Activated CD4-positive, alpha-beta T cell treated with anti-CD3 and anti-CD28 coated beads, Interleukin-2, amount 50 U/mL, for 48 hours (primary cell): ENCODE results near the gene CPZ.
A peak's percentile ranks its signal among the peaks of the same experiment; 100 is the strongest.

Experiments
- DNase-seq, 2 experiments: peaks; one replicate each; pipeline ENCODE4 v3.0.0-alpha.2; 2020

The CPZ gene

DNA sequence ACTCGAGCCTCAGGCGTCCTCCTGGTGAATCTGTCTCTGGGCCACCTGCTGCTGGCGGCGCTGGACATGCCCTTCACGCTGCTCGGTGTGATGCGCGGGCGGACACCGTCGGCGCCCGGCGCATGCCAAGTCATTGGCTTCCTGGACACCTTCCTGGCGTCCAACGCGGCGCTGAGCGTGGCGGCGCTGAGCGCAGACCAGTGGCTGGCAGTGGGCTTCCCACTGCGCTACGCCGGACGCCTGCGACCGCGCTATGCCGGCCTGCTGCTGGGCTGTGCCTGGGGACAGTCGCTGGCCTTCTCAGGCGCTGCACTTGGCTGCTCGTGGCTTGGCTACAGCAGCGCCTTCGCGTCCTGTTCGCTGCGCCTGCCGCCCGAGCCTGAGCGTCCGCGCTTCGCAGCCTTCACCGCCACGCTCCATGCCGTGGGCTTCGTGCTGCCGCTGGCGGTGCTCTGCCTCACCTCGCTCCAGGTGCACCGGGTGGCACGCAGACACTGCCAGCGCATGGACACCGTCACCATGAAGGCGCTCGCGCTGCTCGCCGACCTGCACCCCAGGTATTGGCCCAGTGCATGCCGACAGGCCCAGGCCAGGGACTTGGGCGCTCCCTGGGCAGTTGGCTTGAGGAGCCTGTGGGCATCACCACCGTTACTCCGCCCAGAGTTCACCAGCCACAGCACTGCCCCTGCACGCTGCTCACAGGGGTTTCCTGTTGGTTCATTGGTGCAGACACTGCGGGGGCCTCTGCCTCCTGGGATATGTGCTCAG lies 11.3 kb upstream of the CPZ start:
- no peak for DNase-seq

DNA sequence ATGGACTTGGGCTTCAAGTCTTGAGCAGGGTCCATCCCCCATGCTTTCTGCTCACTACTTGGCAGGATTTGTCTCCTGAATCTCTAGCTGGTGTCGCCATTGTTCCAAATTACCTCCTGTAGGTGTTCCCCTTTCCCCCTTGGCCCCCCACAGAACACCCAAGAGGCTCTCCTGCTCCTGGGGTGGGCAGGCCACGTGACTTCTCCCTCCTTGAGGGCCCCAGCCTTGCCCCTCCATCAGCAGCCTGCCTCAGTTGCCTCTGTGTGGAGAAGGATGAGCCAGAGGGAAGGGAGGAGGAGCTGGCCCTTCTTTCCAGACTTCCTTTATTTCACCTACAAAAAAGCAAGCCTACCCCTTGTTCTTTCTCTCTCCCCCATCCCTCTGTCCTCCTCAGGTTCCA lies 10.5 kb upstream of the CPZ start:
- no peak for DNase-seq

DNA sequence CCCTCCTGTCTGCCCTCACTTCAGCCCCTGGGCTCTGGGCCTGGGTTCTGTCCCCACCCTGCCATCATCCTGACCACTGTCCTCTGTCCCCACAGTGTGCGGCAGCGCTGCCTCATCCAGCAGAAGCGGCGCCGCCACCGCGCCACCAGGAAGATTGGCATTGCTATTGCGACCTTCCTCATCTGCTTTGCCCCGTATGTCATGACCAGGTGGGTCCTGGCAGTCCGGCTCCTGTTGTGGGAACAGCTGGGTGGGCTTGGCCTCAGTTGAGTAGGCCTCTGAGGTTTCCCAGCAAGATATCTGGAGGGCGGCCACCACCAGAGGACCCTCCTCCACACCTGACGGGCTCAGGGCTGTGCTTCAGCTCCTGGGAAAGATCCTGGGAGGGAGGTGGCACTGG lies 10.1 kb upstream of the CPZ start:
- no peak for DNase-seq

DNA sequence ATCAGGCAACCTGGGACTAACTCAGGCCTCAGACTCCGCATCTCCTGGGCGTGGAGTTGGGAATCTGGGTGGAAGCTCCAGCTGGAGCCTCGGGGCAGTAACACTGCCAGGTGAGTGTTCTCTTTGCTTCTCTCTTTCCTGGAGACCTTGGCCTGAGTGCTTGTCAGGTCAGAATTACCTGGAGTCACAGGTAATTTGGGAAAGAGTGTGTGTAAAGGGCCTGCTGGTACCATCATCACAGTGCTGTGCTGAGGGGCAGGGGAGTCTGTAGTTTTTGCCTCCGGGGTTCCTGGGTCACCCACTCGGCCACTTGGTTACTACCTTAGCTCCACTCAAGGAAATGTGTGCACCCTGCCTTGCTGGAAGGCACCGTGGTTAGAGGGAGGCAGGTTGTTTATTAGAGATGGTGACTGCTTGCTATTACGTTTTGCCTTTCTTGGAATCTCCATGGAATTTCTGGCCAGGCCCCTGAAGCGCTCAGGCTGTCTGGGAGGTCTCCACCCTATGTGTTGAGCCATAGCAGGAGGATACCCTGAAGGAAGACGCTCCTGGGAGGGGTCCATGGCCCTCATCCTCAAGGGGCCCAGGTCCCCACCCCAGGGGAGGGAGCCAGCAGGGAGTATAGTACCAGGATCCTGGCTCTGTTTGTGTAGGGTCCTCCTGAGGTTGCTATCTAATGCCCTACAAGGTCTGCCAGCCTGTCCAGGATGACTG lies 9.5 kb upstream of the CPZ start:
- DNase-seq = no peak

DNA sequence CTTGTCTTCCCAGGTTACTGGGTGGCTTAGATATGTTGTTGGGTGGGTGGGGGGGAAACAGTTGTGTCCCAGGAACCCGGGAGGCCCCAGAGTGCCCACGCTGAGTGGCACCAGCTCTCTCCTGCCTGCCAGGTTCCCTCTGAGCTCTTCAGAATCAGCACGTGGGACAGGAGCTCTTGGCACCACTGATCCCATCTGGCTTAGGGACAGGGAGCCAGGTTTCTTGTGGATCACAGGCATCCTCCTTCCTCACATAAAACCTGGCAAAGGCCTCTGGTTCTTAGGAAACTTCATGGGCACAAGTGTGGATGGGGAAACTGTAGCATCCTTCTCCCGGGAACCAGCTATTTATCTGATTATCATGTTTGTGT lies 8.9 kb upstream of the CPZ start:
- DNase-seq = no peak

GRCh38 chr4:8585186-8585585 lies 7.4 kb upstream of the CPZ start:
- no peak for DNase-seq

DNA sequence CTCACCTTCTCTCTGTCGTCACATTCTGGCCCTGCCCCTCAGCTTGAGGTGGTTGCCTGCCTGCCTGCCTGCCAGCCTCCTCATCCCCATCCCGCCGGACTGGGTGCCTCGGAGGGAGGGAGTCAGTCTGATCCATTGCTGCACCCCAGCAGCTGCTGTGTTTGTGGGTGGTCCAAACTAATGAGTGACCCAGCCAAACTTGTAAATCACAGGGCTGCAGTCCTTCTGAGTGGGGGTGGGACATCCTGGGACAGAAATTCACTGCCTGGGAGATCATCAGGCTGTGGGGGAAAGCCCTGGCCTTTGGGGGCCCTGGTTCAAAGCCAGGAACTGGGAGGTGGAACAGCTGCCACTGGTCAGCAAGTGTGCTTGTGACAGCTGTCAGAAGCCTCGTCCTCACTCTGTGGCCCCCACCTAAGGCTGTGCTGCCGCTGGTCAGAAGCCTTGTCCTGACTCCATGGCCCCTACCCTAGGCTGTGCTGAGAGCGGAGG lies 6.8 kb upstream of the CPZ start:
- DNase-seq = no peak

DNA sequence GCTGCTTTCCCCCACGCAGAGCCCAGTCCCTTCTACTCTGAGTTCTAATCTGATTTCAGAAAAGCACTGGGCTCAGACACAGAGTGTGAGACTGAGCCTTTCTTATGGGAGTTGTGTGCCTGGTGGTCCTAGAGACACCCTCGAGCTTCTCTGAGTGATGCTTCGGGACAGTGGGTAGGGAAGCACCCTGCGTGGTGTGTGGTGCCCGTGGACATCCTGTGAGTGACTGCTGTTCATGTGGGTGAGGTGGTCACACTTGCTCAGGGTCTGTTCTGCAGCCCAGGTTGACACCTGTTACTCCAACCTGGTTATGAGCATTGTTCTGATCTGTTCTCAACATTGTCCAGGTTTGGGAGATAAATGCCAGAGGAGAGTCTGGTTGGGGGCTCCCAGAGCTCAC lies 6.3 kb upstream of the CPZ start:
- DNase-seq = no peak

GRCh38 chr4:8586671-8587468 lies 5.7 kb upstream of the CPZ start:
- no peak for DNase-seq

DNA sequence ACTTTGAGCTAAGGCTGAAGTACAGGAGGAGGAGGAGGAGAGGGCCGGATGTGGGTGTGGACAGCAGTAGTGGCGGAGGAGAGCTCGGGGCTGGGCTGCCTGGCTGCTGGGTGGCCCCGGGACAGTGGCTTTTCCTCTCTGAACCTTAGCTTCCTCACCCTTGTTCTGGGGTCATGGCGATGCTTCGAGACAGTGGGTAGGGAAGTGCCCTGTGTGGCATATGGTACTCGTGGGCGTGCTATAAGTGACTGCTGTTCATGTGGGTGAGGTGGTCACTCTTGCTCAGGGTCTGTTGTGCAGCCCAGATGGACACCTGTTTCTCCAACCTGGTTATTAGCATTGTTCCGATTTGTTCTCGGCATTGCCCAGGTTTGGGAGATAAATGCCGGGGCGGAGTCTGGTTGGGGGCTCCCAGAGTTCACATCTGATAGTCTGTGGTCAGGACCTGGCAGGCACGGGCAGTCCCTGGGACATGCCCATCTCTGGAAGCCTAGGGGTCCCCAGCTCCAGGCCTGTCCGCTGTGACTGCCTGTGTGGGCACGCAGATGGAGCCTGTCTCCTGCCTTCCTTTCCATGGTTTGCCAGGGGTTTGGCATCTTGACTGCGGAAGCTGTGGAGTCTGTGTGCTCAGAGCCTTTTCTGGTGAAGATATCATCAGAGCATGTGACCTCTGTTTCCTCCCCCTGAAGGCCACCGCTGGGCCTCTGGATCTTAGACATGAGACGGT lies 4.9 kb upstream of the CPZ start:
- no peak for DNase-seq

- no peak for DNase-seq
Measured at GRCh38 chr4:8588196-8588470, 4.4 kb upstream of the CPZ start.

GRCh38 chr4:8589336-8589735 lies 3.2 kb upstream of the CPZ start:
- DNase-seq = no peak

DNA sequence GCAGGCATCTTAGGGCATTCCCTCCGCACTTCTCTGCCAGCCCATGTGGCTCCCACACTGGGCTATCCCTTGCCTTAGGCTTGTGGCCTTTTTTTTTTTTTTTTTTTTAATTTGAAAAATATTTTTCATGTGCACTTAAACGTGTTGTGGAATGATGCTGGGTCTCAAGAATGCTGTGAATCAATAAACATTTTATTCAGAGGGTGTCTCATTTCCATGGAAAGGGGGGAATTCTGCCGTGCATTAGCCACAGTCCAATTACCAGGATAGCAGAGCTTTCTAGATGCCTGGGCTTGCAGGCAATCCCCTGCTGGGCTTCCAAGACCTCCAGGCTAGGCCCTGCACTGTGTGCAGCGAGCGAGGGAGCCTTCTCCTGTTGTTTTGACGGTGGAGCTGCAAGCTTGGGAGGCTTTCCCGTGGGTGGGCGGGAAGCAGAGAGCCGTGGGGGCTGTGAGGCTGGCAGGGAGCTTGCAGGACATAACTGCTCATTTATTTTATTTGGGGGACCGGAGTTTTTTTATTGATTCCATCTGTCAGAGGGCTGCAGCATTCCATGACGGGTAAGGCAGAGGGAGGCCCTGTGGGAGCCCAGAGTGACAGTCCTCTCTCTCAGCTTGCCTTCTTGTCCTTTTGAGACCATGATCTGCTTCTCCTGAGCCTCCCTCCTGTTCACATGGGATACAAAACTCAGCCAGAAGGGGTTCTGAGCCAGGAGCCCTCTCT lies 2.6 kb upstream of the CPZ start:
- no peak for DNase-seq

DNA sequence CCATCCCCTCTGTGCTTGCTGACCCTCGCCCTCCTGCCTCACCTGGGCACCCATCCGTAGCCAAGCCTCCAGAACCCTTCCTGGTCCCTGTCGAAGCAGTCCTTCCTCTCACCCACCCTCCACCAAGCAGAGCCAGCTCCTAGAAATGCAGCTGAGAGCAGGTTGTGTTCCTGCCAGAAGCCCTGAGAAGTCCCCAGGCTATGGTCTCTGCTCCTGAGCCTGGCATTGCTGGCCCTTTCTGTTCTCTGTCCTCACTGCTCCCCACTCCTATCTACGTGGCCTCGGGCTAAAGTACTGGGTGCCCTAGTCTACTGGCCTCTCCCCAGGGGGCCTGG lies 2.1 kb upstream of the CPZ start:
- no peak for DNase-seq

- DNase-seq = no peak
Measured at GRCh38 chr4:8591114-8591513, 1.5 kb upstream of the CPZ start.

DNA sequence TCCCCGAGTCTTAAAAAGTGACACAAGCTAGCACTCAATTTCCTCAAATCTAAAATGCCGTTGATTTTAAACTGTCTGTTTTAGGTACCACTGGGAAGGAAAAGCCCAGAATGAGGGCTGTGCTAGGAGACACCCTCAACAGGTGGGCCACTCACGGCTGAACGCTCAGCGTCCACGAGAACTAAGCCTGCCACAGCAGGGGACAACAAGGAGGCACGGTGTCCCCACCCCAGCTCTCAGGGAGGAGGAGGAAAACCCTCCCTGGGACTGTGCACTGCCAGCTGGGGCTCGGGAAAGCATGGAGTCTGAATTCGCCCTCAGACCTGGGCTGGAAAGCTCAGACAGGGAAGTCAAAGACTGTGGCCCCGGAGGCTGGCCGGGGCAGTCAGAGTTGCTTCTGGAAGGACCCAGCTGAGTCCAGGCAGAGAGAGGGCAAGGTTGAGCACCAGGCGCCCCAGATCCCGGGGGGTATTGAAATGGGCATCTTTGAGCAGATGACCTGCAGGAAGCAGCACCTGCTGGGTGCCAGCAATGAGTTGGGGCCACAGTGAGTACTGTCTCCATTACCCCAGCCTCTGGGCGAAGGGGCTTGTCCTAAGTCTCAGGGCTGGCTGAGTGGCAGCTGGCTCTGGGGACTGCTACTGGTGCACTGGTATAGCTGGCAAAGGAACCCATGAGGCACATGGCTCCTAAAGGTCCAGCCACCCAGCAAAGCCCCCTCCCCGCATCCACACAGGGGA lies 769 bp upstream of the CPZ start:
- DNase-seq = no peak

DNA sequence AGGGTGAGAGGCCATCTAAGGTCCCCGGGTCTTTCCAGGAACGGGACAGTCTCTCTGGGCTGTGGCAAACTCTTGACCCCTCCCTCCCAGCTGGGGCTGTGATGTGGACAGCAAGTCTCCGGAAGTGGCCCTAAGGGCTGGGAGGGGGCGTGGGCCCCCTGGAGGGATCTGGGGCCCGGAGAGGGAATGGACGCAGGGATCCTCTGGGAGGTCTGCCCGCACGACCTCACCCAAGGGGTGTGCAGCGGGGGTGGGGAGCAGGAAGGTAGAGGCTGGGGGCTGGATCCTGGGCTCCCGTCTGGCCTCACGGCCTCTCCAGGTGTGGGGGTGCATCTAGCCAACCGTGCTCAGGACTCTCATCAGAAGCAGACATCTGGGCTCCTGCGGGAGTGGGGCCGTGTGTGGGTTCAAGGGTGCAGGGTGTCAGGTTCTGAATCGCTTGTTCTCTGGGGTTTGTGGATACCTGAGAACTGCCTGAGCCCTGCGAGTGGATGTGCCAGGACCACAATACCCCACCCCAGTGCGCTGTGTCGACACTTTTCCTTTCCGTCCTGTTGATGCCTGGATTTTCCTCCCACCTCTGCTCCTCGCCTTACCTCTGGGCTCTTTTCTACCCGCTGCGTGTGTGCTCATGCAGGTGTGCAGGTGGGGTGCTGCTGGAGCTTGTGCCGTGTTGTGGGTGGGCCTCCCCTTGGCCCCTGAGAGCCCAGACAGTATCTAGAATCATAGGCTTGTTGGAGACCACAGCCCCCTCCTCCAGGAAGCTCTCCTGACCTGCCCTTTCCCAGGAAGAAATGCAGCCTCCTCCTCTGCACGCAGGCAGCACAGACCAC lies 915 bp downstream of the CPZ start:
- DNase-seq = no peak

DNA sequence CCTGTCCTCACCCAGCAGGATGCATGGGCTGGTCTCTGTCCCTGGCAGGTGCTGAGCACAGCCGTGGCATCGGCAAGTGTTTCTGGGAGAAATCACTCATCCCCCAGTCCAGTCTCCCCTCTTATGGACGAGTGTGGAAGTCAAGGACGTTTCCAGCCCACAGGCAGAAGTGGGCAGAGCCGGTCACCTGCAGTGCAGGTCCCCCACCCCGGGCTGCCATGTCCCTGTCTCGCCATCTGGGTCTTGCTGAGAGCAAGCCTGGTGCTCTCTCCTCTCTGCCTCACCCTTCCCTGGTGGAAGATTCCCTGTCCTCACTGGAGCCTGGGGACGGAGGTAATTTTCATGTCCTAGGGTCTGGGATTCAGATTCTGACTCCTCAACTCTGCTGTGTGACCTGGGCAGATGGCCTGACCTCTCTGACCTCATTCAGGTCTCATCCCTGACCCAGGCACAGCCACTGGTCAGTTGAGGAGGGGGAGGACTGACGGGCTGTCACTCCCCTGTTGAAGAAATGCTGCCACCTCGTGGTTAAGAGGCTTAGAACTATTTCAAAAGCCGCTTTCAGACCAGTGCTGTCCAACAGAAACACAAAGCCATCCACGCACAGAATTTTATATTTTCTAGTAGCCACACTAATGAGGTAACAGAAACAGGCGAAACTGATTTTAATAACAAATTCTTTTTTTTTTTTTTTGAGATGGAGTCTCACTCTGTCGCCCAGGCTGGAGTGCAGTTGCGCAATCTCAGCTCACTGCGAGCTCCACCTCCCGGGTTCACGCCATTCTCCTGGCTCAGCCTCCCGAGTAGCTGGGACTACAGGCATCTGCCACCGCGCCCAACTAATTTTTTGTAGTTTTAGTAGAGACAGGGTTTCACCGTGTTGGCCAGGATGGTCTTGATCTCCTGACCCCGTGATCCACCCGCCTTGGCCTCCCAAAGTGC lies 1.8 kb downstream of the CPZ start:
- DNase-seq = peak; percentile 13 to 15

- no peak for DNase-seq
Measured at GRCh38 chr4:8595237-8596087, 2.9 kb downstream of the CPZ start.
